GM21515 (cell line): ENCODE results near the gene ARL6IP6.

Experiments
- ATAC-seq: cut with Tn5 transposase; IDR thresholded peaks from one replicate; pipeline ENCODE4 v1.9.1; 2021; ENCODE audit not compliant: unreplicated experiment

The ARL6IP6 gene

DNA sequence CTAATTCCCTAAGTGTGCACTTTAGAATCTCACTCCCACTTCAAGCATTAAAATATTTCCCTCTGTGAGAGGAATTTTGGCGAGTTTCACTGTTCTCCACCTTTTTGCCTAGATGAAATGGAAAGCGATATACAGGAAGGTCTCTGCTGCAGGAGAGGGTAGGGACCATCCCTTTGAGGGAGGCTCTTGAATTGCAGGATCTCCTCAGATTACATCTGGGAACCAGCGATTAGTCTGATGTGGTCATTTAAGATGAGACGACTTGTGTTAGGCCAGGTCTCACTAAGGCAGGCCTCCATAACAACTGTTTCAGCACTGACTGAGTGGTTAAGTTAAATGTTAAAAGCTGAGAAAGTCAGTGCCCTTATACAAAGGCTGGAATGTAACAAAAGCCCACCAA lies 74.6 kb downstream of the ARL6IP6 start:
- no peak for ATAC-seq

DNA sequence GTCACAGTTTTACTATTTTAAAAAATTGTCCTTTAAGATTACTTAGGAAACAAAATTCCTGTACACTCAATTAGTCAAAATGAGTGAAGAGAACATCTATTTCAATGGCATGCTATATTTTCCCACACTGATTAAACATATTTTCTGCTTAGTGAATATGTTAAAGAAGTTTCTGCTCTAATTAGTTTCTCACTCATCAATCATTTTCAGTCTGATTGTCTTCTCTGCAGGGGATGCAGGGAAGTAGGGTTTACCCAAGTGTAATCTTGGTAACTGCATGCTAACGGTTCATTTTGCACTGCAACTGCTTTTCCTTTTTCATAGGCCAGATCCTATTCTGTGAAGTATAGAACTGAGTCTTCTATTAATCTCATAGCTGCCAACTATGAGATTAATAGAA lies 78.5 kb downstream of the ARL6IP6 start:
- ATAC-seq, result no peak

DNA sequence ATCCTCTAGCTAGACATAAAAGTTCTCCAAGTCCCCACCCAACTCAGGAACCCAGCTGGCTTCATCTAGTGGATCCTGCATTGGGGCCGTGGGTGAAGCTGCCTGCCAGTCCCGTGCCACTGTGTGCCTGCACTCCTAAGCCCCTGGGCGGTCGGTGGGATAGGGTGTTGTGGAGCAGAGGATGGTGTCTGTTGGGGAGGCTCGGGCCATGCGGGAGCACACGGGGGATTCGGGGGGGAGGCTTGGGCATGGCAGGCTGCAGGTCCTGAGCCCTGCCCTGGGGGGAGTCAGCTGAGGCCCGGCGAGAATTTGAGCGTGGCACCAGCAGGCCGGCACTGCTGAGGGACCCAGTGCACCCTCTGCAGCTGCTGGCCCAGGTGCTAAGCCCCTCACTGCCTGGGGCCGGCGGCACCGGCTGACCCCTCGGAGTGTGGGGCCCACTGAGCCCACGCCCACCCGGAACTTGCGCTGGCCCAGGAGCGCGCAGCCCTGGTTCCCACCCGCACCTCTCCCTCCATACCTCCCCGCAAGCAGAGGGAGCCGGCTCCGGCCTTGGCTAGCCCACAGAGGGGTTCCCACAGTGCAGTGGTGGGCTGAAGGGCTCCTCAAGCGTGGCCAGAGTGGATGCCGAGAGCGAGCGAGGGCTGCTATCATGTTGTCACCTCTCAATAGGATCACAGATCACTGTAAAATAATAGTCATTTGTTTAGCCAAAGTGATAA lies 86.4 kb downstream of the ARL6IP6 start:
- ATAC-seq, result no peak

DNA sequence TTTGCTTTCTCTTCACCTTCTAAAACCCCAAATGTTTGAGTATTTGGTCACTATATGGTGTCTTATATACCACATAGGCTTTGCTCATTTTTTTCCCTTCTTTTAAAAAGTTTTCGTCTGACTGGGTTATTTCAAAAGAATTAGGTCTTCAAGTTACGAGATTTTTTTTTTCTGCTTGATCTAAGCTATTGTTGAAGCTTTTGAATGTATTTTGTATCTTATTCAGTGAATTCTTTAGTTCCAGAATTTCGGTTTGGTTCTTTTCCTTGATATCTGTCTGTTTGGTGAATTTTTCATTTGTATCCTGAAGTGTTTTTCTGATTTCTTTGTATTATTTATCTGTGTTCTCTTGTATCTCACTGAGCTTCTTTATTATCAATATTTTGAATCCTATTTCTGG lies 93.5 kb downstream of the ARL6IP6 start:
- no peak for ATAC-seq
